Osteoblast (primary cell): ENCODE results near the gene MMP11. TPM values are rescaled to one million over a fixed set of nuclear protein-coding genes. Genes with fewer than 3 reads are reported as not detected.

Experiments
- DNase-seq: peaks from one replicate; pipeline ENCODE4 v3.0.0; 2011; ENCODE audit warnings: low spot score, mixed read lengths; ENCODE audit not compliant: insufficient read length; ENCODE audit errors: missing footprints
- H2AFZ ChIP-seq: 2 replicates; pipeline ENCODE4 v1.6.0; 2011; ENCODE audit warnings: mild to moderate bottlenecking, low read length
- H3K27ac ChIP-seq: 2 replicates; pipeline ENCODE4 v1.5.1; 2011; ENCODE audit warnings: mild to moderate bottlenecking, low read depth, low read length, moderate library complexity
- H3K27me3 ChIP-seq: 2 replicates; pipeline ENCODE4 v1.6.0; 2012; ENCODE audit warnings: mild to moderate bottlenecking, control low read depth, inconsistent platforms, low read length, moderate library complexity; ENCODE audit not compliant: insufficient read depth
- H3K36me3 ChIP-seq: 2 replicates; pipeline ENCODE4 v1.5.1; 2011; ENCODE audit warnings: mild to moderate bottlenecking, low read length, control low read depth, moderate library complexity; ENCODE audit not compliant: insufficient read depth
- H3K4me1 ChIP-seq: 2 replicates; pipeline ENCODE4 v1.5.1; 2011; ENCODE audit warnings: mild to moderate bottlenecking, low read length, control low read depth, moderate library complexity; ENCODE audit not compliant: insufficient read depth
- H3K4me2 ChIP-seq: 2 replicates; pipeline ENCODE4 v1.6.0; 2011; ENCODE audit warnings: mild to moderate bottlenecking, low read length; ENCODE audit not compliant: insufficient read depth
- H3K4me3 ChIP-seq: fragments of 200-600 bp; sonication (generic); 3 replicates; pipeline ENCODE4 v1.5.1; 2012; ENCODE audit warnings: mild to moderate bottlenecking, low read length, inconsistent platforms; ENCODE audit not compliant: insufficient read depth
- H3K79me2 ChIP-seq: 2 replicates; pipeline ENCODE4 v1.6.0; 2012; ENCODE audit warnings: mild to moderate bottlenecking, low read length, control low read depth, inconsistent platforms; ENCODE audit not compliant: insufficient read depth
- H3K9me3 ChIP-seq: 2 replicates; pipeline ENCODE4 v1.5.1; 2011; ENCODE audit warnings: low read depth, low read length, control low read depth
- H4K20me1 ChIP-seq: 2 replicates; pipeline ENCODE4 v1.6.0; 2012; ENCODE audit warnings: mild to moderate bottlenecking, low read length, control low read depth; ENCODE audit not compliant: insufficient read depth
- CTCF ChIP-seq: IDR thresholded peaks from 2 replicates; pipeline ENCODE4 v1.5.1; 2011; ENCODE audit warnings: mild to moderate bottlenecking, low read depth, low read length, moderate library complexity; ENCODE audit errors: extremely low read depth
- total RNA-seq: library from RNA; depleted of rRNA; stranded (reverse); fragments of >200 nt; gene quantifications from 2 replicates; pipeline ENCODE4 v1.2.3, GENCODE V29; 2012

MMP11 gene
- total RNA-seq, 1 donor = 23.5 TPM

- no peaks in the 10 kb centered on the region for H4K20me1 ChIP-seq
- H3K27me3 ChIP-seq = peaks cover under 1% of the 10 kb centered on the region
- TF ChIP-seq CTCF = no peak
- H3K4me2 ChIP-seq = no peak overlapping the region
- no peak overlapping the region for H3K4me3 ChIP-seq
- H3K27ac ChIP-seq = no peak overlapping the region
- H3K79me2 ChIP-seq = no peaks in the 10 kb centered on the region
- no peaks in the 10 kb centered on the region for H3K9me3 ChIP-seq
- H2AFZ ChIP-seq = no peak overlapping the region
- H3K36me3 ChIP-seq = no peaks in the 10 kb centered on the region
- DNase-seq = peak; percentile 75
- H3K4me1 ChIP-seq = peaks cover 27% of the 10 kb centered on the region
Observed at GRCh38 chr22:23779083-23779482, 6.4 kb downstream of the MMP11 start.

- Histone ChIP-seq H3K79me2 (no peaks in the 10 kb centered on the region), H3K36me3 (no peaks in the 10 kb centered on the region), H3K4me2 (no peak overlapping the region), H3K27ac (no peak overlapping the region), H3K9me3 (no peaks in the 10 kb centered on the region), H2AFZ (no peak overlapping the region), H3K4me3 (no peak overlapping the region), H4K20me1 (no peaks in the 10 kb centered on the region), H3K27me3 (no peaks in the 10 kb centered on the region), H3K4me1 (peaks cover 29% of the 10 kb centered on the region)
- no peak for TF ChIP-seq CTCF
- peak; percentile 72 for DNase-seq
Observed at GRCh38 chr22:23779731-23780130, 7.1 kb downstream of the MMP11 start.

GRCh38 chr22:23780146-23780748 is 7.6 kb downstream of the MMP11 start:
- H3K79me2 ChIP-seq = no peaks in the 10 kb centered on the region
- no peak overlapping the region for H3K4me2 ChIP-seq
- H3K4me3 ChIP-seq = no peak overlapping the region
- H3K4me1 ChIP-seq = peaks cover 25% of the 10 kb centered on the region
- no peaks in the 10 kb centered on the region for H3K27me3 ChIP-seq
- H3K27ac ChIP-seq = no peak overlapping the region
- no peaks in the 10 kb centered on the region for H3K9me3 ChIP-seq
- no peaks in the 10 kb centered on the region for H4K20me1 ChIP-seq
- H3K36me3 ChIP-seq = no peaks in the 10 kb centered on the region
- peak; percentile 79 for DNase-seq
- no peak for TF ChIP-seq CTCF
- H2AFZ ChIP-seq = no peak overlapping the region

- H3K9me3 ChIP-seq = no peaks in the 10 kb centered on the region
- H3K79me2 ChIP-seq = no peaks in the 10 kb centered on the region
- peak overlapping the region; percentile 67 for H2AFZ ChIP-seq
- H3K36me3 ChIP-seq = no peaks in the 10 kb centered on the region
- peak overlapping the region; percentile 29 for H3K27ac ChIP-seq
- no peak for DNase-seq
- TF ChIP-seq CTCF = no peak
- no peaks in the 10 kb centered on the region for H3K27me3 ChIP-seq
- H4K20me1 ChIP-seq = no peaks in the 10 kb centered on the region
- no peak overlapping the region for H3K4me2 ChIP-seq
- H3K4me1 ChIP-seq = peaks cover 26% of the 10 kb centered on the region
- H3K4me3 ChIP-seq = no peak overlapping the region
Observed at GRCh38 chr22:23781065-23781464, 8.4 kb downstream of the MMP11 start.
